Sigmoid colon (tissue), 4 donors: Measurements from ENCODE around the gene PAWR.

Experiments used
- EP300 ChIP-seq, 4 donors: sonication (generic); formaldehyde crosslinking; IDR thresholded peaks; one replicate each; pipeline ENCODE4 v1.6.1; 2017; ENCODE audit warnings: antibody characterized with exemption in 4 of 4
- POLR2A ChIP-seq, 2 donors: fragments of 450-650 bp; IDR thresholded peaks; one replicate each; pipeline ENCODE4 v1.6.1; 2016; ENCODE audit warnings: antibody characterized with exemption in 2 of 2, mild to moderate bottlenecking in 2 of 2, moderate library complexity in 2 of 2
- POLR2AphosphoS5 ChIP-seq, 4 donors: sonication (generic); formaldehyde crosslinking; IDR thresholded peaks; one replicate each; pipeline ENCODE4 v1.6.1; 2017; ENCODE audit warnings: antibody characterized with exemption in 4 of 4
- TF ChIP-seq, protein P1 (sequence below), 4 experiments: fragments of 450-650 bp in 3 of 4; fragments of 200-600 bp in 1 of 4; IDR thresholded peaks; one replicate each; pipeline ENCODE4 v1.5.1; 2016 to 2019; ENCODE audit warnings: antibody characterized with exemption in 4 of 4, mild to moderate bottlenecking in 3 of 4, moderate library complexity in 2 of 4

DNA sequence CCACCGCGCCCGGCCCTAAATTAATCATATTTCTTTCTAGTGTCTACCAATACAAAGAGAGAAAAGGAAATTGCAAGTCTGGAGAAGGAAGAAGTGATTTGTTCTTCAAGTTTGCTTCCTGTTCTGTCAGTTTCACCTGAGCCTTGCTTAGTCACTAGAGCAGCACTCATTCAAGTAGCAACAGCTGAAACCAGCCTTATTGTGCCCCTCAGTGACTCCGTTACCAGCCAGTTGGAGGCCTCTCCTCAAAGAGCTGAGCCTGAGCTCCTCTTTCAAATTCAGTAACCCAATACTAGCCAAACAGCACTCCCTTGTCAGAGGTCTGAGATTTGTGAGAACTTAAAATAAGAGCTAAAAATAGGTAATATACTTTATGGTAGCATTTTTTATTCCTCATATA, 17.4 kb downstream of the PAWR start:
- TF ChIP-seq, protein P1, sequence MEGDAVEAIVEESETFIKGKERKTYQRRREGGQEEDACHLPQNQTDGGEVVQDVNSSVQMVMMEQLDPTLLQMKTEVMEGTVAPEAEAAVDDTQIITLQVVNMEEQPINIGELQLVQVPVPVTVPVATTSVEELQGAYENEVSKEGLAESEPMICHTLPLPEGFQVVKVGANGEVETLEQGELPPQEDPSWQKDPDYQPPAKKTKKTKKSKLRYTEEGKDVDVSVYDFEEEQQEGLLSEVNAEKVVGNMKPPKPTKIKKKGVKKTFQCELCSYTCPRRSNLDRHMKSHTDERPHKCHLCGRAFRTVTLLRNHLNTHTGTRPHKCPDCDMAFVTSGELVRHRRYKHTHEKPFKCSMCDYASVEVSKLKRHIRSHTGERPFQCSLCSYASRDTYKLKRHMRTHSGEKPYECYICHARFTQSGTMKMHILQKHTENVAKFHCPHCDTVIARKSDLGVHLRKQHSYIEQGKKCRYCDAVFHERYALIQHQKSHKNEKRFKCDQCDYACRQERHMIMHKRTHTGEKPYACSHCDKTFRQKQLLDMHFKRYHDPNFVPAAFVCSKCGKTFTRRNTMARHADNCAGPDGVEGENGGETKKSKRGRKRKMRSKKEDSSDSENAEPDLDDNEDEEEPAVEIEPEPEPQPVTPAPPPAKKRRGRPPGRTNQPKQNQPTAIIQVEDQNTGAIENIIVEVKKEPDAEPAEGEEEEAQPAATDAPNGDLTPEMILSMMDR (IDR thresholded peaks at IDR 0.05), result no peak
- TF ChIP-seq POLR2A (IDR thresholded peaks at IDR 0.05), result no peak
- TF ChIP-seq EP300 (IDR thresholded peaks at IDR 0.05), result no peak
- TF ChIP-seq POLR2AphosphoS5 (IDR thresholded peaks at IDR 0.05), result no peak
